Stimulated activated CD8-positive, alpha-beta memory T cell treated with anti-CD3 and anti-CD28 coated beads, Interleukin-7, amount 100 ng/mL, for 4 hours (primary cell): ENCODE results near the gene FOXN3.

Experiments used
- DNase-seq, 2 donors: peaks; one replicate each; pipeline ENCODE4 v3.0.0-alpha.2; 2020; ENCODE audit warnings: low read depth in 2 of 2

The FOXN3 gene

DNA sequence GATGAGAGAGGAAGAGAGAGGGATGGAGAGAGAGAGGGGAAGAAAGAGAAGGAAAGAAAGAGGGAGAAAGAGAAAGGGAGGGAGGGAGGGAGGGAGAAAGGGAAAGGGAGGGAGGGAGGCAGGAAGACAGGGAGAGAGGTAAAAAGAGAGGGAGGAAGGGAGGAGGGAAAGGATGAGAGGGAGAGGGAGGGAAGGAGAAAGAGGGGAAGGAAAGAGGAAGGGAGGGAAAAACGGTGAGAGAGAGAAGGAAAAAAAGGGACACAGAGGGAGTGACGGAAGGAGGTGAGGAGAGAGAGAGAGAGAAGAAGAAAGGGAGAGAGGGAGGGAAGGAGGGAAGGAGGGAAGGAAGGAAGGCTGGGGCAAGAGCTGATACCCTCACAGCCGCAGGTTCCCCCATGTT lies 56.8 kb downstream of the FOXN3 start:
- no peak for DNase-seq

DNA sequence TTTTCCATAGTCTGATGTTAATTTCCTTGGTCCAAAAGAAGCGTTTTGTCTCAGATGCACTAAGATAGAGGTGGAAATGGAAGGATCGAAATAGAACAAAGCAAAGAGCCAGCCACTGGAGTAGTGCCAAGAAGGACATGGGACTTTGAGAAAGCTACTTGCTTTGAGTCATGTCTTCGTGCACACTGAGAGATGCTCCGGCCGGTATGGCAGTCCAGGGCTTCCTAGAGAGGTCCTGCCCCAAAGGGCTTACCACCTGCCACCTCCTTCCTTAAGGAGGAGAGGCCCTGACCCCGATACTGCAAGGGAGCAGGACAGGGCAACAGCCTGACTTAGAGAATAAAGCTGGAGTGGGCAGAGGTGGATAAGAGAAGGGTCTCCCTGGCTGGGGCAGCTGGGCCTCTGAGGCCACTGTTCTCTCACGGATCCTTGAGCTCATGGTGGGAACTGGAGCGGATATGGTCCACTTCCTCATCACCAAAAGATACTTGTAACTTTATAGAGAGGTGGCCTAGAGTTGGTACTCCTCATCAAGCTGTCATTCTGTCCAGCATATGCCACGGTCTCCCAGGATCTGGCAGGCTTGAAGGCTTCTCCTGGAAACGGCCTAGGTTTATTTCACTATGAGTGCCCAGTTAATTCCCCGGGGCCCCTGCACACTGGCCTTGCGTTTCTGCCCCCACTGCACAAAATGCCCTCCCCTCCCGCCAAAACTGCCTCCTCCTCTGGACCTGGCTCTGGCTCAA lies 57.4 kb downstream of the FOXN3 start:
- no peak for DNase-seq

GRCh38 chr14:89357655-89358297 lies 59.3 kb downstream of the FOXN3 start:
- DNase-seq = no peak

GRCh38 chr14:89356927-89357326 lies 60.1 kb downstream of the FOXN3 start:
- DNase-seq = no peak

DNA sequence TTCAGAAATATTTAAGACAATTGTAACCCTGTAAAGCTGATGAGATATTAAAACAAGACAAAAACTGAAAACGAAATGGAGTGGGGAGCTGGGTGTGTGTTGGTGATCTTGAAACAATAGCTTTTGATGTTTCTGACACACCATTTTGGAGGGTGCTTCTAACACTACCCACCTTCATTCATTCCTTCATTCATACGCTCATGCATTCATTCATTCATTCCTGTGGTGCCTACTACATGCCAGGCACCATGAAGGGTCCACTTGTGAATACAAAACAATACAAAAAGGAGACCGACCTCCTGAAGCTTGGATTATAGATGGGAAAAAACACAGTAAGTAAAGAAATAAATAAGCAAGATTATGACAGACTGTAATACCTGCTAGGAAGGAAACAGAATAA lies 60.5 kb downstream of the FOXN3 start:
- no peak for DNase-seq

DNA sequence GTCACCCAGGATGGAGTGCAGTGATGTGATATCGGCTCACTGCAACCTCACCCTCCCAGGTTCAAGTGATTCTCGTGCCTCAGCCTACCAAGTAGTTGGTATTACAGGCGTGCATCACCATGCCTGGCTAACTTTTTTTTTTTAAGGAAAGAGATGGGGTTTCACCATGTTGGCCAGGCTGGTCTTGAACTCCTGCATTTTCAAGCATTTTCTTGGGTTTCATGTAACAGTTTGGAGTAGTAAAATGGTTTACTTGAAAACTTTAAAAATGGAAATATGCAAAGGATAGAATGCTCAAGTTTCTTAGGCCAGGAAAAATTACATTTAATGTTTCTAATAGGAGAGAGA lies 63.3 kb downstream of the FOXN3 start:
- no peak for DNase-seq

DNA sequence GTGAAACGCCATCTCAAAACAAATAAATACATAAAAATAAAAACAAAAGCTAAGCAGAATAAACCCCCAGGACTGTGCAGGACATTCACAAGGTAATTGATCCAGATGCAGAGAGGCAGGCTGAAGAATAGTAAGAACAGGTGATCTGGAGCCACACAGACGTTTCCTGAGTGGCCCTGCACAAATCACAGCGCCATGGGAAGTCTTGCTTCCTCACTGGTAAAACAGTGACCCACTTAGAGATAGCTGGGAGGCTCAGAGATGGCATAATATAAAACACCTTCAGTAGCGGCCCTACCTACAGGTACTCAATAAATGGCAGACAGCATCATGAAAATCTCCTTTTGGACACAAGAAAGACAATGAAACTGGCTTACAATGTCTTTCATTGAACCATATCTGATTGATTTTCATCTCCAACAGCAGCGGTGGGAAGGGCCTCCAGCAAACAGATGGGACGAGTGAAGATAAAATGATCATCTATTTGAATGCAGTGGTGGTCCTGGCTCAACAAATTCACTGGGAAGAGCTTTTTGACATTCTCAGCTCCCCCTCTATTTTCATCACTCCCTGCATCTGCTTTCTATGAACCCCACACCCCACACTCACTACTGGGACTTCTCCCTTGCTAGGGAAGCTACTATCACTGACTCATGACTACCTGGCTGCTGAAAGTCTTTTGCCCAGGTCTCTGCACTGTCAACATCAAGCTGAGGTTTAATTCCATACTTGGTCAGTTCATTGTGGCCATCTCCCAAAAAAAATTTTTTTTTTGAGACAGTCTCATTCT lies 63.9 kb downstream of the FOXN3 start:
- no peak for DNase-seq

- peak in 1 of 2 donors; percentile 7 for DNase-seq
Measured at GRCh38 chr14:89351516-89352404, 65.3 kb downstream of the FOXN3 start.

DNA sequence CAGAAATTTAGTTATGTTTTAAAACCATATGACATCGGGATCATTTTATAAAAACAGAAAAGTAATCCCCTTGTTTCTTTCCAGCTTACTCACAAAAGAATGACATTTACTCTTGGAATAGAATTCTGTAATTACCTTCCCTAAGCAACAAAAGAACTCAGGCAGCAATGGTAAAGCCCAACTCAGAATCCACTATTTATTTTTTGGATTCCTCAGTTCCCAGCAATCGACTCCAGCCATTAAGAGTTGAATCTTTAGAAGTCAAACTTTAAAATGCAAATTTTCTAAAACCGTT lies 65.9 kb downstream of the FOXN3 start:
- DNase-seq = no peak

GRCh38 chr14:89350152-89350551 lies 66.9 kb downstream of the FOXN3 start:
- DNase-seq = no peak

- DNase-seq = no peak
Measured at GRCh38 chr14:89349171-89350008, 67.6 kb downstream of the FOXN3 start.

DNA sequence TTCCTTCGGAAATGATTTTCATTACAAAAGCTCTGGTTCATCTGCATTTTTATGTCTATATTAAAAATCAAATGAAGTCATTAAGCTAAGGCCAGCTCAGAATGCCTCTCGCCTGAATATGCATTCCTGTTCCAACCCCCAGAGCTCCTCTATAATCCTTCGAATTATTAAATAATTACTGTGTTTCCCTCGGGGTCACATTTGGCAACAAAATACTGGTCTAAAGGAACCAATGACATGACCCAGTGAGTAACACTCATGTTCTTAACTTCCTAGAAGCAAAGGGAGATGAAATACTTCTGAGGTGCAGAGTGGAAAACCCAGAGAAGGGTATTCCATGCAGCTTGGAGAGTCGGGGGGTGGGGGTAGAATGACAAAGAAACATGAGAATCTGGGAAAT lies 68.3 kb downstream of the FOXN3 start:
- DNase-seq = no peak

GRCh38 chr14:89347885-89348284 lies 69.1 kb downstream of the FOXN3 start:
- DNase-seq = no peak

- no peak for DNase-seq
Measured at GRCh38 chr14:89344920-89345254, 72.1 kb downstream of the FOXN3 start.

DNA sequence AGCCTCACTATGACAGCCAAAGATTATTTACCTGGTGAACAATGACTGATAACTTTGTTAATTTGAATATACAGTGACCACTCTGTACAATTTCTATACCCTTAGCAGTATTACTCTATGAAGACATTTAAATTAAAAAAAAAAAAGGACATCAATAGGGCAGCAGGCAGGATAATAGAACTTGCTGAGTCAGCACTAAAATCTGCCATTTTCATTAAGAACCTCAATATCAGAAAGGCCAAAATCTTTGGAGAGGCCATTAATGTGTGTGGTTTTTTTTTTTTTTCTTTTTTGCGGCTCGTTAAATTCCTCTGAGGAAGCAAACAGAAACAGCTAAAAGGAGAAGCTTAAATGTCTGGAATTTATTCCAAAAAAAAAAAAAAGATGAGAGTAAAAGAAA lies 73.7 kb downstream of the FOXN3 start:
- DNase-seq = no peak

GRCh38 chr14:89342049-89342448 lies 75.0 kb downstream of the FOXN3 start:
- no peak for DNase-seq

DNA sequence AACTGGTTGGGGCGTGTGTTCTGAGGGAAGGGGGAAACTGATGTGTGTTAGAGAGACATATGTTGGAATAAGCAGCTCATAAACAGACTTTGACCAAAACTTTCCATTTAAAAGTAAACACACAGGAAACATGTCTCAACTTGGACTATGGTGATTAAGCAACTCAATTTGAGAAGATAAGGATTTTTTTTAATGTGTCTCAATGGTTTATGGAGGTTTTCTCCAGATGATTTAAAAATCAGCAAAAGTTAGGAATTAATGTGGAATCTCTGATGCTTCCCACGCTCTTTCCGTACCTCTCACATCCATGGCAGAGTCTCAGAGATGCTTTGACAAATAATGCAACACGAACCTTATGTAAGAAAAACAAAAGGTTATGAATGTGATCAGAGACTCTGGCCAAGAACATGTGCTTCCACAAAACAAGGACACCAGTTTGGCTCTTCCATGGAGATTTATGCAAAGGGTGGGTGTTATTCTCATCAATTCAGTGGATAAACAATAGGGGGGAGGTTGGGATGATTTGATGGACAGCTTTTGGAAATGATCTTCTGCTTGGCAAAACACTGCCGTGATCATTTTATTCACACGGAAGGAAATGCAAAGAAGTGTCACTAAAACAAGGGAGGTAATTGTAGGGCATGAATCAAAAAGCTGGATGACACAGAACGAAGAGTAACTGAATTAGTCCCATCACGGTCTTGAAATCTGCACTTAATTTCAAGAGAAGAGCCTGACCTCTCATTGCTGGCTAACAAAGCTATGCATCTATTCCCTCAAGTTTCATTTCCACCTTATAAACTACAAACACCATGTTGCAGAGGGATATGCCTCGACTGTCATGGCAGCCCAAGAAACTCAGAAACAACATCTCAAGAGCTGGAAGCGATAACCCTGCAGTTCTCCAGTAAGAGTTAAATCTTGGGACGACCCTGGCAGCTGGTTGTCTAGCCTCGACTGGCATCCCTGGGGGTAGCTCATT lies 76.5 kb downstream of the FOXN3 start:
- no peak for DNase-seq

- DNase-seq = no peak
Measured at GRCh38 chr14:89339579-89339978, 77.5 kb downstream of the FOXN3 start.

- no peak for DNase-seq
Measured at GRCh38 chr14:89339158-89339557, 77.9 kb downstream of the FOXN3 start.

- no peak for DNase-seq
Measured at GRCh38 chr14:89336338-89336737, 80.7 kb downstream of the FOXN3 start.
